Gastroesophageal sphincter (tissue), 4 donors: Measurements from ENCODE around the gene TRIM37. TPM values are rescaled to one million over a fixed set of nuclear protein-coding genes. Genes with fewer than 3 reads are reported as not detected.
"Not testable (repeated sequence)": the region's sequence is repeated elsewhere in the genome, so short reads cannot be mapped to it uniquely, and the experiment has no call there.

ENCODE experiments used
- ATAC-seq: fragments of 150-250 bp; one replicate; pipeline ENCODE4 v1.9.1; 2016; ENCODE audit warnings: mild to moderate bottlenecking, moderate library complexity
- H3K27ac ChIP-seq, 4 donors: fragments of 200-600 bp; sonication (generic) in 3 of 4; 1 replicate in 3 of 4; 2 replicates in 1 of 4; pipeline ENCODE4 v1.5.1; 2016 to 2019
- H3K27me3 ChIP-seq: fragments of 200-600 bp; sonication (generic); one replicate; pipeline ENCODE4 v1.5.1; 2019
- H3K36me3 ChIP-seq, 2 donors: fragments of 200-600 bp; sonication (generic); one replicate each; pipeline ENCODE4 v1.5.1; 2019; ENCODE audit warnings: control low read depth in 1 of 2
- H3K4me1 ChIP-seq, 3 donors: fragments of 200-600 bp; sonication (generic); 1 replicate in 2 of 3; 2 replicates in 1 of 3; pipeline ENCODE4 v1.5.1; 2016 to 2019; ENCODE audit warnings: control low read depth in 2 of 3
- H3K4me3 ChIP-seq, 2 donors: fragments of 200-600 bp; sonication (generic); one replicate each; pipeline ENCODE4 v1.5.1; 2019; ENCODE audit warnings: mild to moderate bottlenecking in 1 of 2, moderate library complexity in 1 of 2
- H3K9me3 ChIP-seq, 3 donors: fragments of 200-600 bp; sonication (generic); one replicate each; pipeline ENCODE4 v1.5.1; 2017 to 2019; ENCODE audit warnings: control low read depth in 2 of 3
- EP300 ChIP-seq: sonication (generic); formaldehyde crosslinking; IDR thresholded peaks from one replicate; pipeline ENCODE4 v1.6.1; 2017; ENCODE audit warnings: antibody characterized with exemption, mild to moderate bottlenecking
- POLR2A ChIP-seq, 2 donors: fragments of 450-650 bp; IDR thresholded peaks; one replicate each; pipeline ENCODE4 v1.6.1; 2017; ENCODE audit warnings: antibody characterized with exemption in 2 of 2, mild to moderate bottlenecking in 2 of 2, moderate library complexity in 1 of 2
- POLR2AphosphoS5 ChIP-seq: sonication (generic); formaldehyde crosslinking; IDR thresholded peaks from one replicate; pipeline ENCODE4 v1.6.1; 2017; ENCODE audit warnings: antibody characterized with exemption
- WGBS, 2 donors: methylation state at CpG; one replicate each; pipeline ENCODE4 v1.1.5; 2018; ENCODE audit warnings: low coverage in 1 of 2; 5-methylcytosine and 5-hydroxymethylcytosine counted together
- total RNA-seq, 4 donors: library from RNA; depleted of rRNA; stranded (reverse); fragments of >200 nt; gene quantifications; one replicate each; pipeline ENCODE4 v1.1.0, GENCODE V29; 2016
- TF ChIP-seq, protein P1 (sequence below), 4 experiments: fragments of 200-600 bp in 2 of 4; fragments of 450-650 bp in 2 of 4; sonication (generic) in 1 of 4; IDR thresholded peaks; one replicate each; pipeline ENCODE4 v1.5.1; 2017 to 2019; ENCODE audit warnings: antibody characterized with exemption in 4 of 4, mild to moderate bottlenecking in 2 of 4, moderate library complexity in 2 of 4

The TRIM37 gene
- total RNA-seq, 4 donors from 2014 or later = 27.6 to 30.7 (median 28.6) TPM

DNA sequence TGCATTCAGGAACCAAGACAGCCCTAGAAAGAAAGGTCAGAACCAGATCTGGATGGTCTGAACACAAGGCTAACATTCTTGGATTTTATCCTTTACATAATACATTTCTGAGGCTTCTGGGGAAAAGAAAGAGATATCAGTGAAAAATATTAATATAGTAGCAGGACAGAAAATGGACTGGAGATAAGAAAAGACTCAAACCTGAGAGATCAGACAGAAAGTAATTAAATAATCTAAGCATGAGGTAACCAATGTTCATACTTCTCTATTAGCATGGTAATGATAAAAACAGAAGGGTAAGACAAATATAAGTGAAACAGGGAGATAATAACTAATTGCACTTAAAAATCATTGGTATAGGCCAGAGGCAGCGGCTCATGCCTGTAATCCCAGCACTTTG is 5.5 kb downstream of the TRIM37 start:
- H3K27ac ChIP-seq = no peak overlapping the region
- TF ChIP-seq POLR2AphosphoS5 (no peak), POLR2A (IDR thresholded peaks at IDR 0.05) (no peak), EP300 (no peak)
- TF ChIP-seq, protein P1, sequence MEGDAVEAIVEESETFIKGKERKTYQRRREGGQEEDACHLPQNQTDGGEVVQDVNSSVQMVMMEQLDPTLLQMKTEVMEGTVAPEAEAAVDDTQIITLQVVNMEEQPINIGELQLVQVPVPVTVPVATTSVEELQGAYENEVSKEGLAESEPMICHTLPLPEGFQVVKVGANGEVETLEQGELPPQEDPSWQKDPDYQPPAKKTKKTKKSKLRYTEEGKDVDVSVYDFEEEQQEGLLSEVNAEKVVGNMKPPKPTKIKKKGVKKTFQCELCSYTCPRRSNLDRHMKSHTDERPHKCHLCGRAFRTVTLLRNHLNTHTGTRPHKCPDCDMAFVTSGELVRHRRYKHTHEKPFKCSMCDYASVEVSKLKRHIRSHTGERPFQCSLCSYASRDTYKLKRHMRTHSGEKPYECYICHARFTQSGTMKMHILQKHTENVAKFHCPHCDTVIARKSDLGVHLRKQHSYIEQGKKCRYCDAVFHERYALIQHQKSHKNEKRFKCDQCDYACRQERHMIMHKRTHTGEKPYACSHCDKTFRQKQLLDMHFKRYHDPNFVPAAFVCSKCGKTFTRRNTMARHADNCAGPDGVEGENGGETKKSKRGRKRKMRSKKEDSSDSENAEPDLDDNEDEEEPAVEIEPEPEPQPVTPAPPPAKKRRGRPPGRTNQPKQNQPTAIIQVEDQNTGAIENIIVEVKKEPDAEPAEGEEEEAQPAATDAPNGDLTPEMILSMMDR (IDR thresholded peaks at IDR 0.05) = no peak
- H3K4me1 ChIP-seq = peaks cover 0 to 22% (median 3%) of the 10 kb centered on the region in 3 donors
- no peaks in the 10 kb centered on the region for H3K27me3 ChIP-seq
- H3K4me3 ChIP-seq = no peak overlapping the region
- ATAC-seq = no peak
- no peaks in the 10 kb centered on the region for H3K9me3 ChIP-seq
- WGBS, 2 donors = 100% methylated on average over 1 of the region's 1 CpG; no CpG with 5 or more reads in 1 of the 2 donors
- H3K36me3 ChIP-seq = peaks cover 0 to 43% of the 10 kb centered on the region in 2 donors

DNA sequence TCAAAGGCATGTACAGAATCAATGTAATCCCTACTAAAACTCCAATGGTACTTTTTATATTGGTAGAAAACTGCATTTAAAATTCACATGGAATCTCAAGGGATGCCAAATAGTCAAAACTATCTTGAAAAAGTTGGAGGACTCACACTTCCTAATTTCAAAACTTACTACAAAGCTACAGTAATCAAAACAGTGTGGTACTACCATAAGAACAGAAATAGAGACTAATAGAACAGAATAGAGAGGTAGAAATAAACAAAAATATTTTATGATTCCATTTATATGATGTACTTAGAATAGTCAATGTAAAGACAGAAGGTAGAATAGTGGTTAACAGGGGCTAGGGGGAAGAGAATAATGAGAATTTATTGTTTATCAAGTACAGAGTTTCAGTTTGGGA is 8.8 kb downstream of the TRIM37 start:
- H3K36me3 ChIP-seq = peaks cover 0 to 33% of the 10 kb centered on the region in 2 donors
- TF ChIP-seq POLR2A (IDR thresholded peaks at IDR 0.05) = no peak
- TF ChIP-seq, protein P1 (IDR thresholded peaks at IDR 0.05) = no peak
- TF ChIP-seq EP300 = no peak
- TF ChIP-seq POLR2AphosphoS5 = no peak
- H3K4me3 ChIP-seq = no peak overlapping the region
- H3K4me1 ChIP-seq = peaks cover 0 to 26% (median 0%) of the 10 kb centered on the region in 3 donors
- H3K9me3 ChIP-seq = no peaks in the 10 kb centered on the region
- no peaks in the 10 kb centered on the region for H3K27me3 ChIP-seq
- ATAC-seq = no peak
- no peak overlapping the region for H3K27ac ChIP-seq

DNA sequence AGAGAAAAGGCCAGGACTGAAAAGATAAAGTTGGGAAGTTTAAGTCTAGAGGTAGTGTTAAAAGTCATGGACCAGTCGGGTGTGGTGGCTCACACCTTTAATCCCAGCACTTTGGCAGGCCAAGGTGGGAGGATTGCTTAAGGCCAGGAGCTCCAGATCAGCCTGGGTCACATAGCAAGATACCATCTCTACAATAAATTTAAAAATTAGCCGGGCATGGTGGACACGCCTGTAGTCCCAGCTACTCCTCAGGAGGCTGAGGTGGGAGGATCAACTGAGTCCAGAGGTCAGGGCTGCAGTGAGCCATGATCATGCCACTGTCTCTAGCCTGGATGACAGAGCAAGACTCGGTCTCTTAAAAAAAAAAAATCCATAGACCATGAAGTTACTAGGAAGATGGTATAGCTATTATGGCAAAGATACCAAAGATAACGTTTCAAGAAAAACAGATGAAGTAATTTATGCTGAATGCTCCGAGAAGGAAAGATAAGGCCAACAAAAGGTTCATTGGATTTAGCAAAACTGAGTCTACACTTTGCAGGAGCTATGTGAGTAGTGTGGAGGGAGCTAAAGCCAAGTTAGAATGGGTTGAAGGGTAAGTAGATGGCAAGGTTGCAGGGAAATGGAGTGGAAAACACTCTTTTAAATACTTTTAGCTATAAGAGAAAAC is 11.7 kb downstream of the TRIM37 start:
- Histone ChIP-seq H3K27me3 (no peaks in the 10 kb centered on the region), H3K27ac (no peak overlapping the region), H3K4me1 (peaks cover 0 to 26% (median 0%) of the 10 kb centered on the region in 3 donors), H3K36me3 (peaks cover 0 to 14% of the 10 kb centered on the region in 2 donors), H3K4me3 (no peak overlapping the region), H3K9me3 (no peaks in the 10 kb centered on the region)
- WGBS, 2 donors = 85 to 91% methylated on average over 5 to 6 of the region's 6 CpGs
- TF ChIP-seq POLR2AphosphoS5 = no peak
- TF ChIP-seq POLR2A (IDR thresholded peaks at IDR 0.05) = no peak
- TF ChIP-seq, protein P1 (IDR thresholded peaks at IDR 0.05) = no peak
- no peak for TF ChIP-seq EP300
- no peak for ATAC-seq

DNA sequence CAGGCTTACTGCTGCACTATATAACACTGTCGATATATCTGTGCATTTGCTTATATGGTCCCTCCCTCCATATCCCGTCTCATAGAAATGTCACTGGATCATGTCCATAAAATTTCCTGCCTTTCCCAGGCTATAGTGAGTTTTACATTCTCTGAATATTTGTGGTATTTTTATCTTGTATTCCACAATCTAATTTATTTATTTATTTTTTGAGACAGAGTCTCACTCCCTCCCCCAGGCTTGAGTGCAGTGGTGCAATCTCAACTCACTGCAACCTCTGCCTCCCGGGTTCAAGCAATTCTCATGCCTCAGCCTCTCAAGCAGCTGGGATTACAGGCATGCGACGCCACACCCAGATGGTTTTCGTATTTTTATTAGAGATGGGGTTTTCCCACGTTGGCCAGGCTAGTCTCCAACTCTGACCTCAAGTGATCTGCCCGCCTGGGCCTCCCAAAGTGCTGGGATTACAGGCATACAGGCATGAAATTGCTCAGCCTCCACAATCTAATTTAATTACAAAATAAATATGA is 12.9 kb downstream of the TRIM37 start:
- H3K4me1 ChIP-seq = peaks cover 0 to 26% (median 0%) of the 10 kb centered on the region in 3 donors
- H3K27ac ChIP-seq = peak overlapping the region in 2 of 4 donors; percentile 20 to 51
- H3K36me3 ChIP-seq = peaks cover 0 to 14% of the 10 kb centered on the region in 2 donors
- TF ChIP-seq POLR2AphosphoS5 (no peak), EP300 (no peak), POLR2A (IDR thresholded peaks at IDR 0.05) (no peak)
- TF ChIP-seq, protein P1 (IDR thresholded peaks at IDR 0.05) = no peak
- no peaks in the 10 kb centered on the region for H3K27me3 ChIP-seq
- H3K9me3 ChIP-seq = no peaks in the 10 kb centered on the region
- peak overlapping the region in 1 of 2 donors; percentile 3 for H3K4me3 ChIP-seq
- ATAC-seq = peak; percentile 60
- WGBS, 2 donors = 14 to 33% methylated on average over 8 of the region's 8 CpGs

DNA sequence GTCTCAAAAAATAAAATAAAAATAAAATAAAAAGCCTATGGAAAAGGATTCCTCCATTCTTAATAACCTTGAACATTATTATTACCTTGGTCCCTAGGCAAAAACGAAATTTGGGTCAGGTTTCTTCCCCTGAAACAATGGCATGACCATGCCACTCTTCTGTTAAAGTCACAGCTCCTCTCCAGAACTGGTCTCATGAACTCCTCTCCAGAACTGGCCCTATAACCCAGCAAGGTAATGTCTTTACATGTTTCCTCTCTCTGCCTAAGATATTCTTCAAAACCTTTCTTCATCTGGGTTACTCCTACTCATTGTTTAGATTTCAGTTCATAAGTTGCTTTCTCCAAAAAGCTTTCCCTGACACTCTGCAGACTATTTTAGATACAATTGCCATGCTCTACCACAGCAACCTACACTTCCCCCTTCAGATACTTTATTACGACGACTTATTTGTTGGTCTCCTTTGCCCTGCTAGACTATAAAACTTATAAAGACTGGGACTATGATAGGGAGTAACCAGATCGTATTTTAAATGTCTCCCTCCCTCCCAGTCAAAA is 13.5 kb downstream of the TRIM37 start:
- H3K27ac ChIP-seq = peak overlapping the region in 2 of 4 donors; percentile 20 to 51
- H3K4me3 ChIP-seq = no peak overlapping the region
- WGBS, 2 donors = 23 to 32% methylated on average over 4 of the region's 4 CpGs
- H3K4me1 ChIP-seq = peaks cover 0 to 26% (median 0%) of the 10 kb centered on the region in 3 donors
- H3K36me3 ChIP-seq = peaks cover 0 to 18% of the 10 kb centered on the region in 2 donors
- H3K27me3 ChIP-seq = no peaks in the 10 kb centered on the region
- TF ChIP-seq POLR2A (IDR thresholded peaks at IDR 0.05) = no peak
- H3K9me3 ChIP-seq = no peaks in the 10 kb centered on the region
- ATAC-seq = peak; percentile 10

DNA sequence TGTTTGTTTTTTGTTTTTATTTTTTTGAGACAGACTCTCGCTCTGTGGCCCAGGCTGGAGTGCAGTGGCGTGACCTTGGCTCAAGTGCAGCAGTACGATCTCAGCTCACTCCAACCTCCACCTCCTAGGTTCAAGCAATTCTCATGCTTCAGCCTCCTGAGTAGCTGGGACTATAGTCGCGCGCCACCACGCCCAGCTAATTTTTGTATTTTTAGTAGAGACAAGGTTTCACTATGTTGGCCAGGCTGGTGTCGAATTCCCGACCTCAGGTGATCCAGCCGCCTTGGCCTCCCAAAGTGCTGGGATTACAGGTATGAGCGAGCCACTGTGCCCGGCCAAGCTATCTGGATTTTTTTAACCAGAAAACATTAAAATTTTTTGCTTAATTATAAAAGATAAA is 16.1 kb downstream of the TRIM37 start:
- Histone ChIP-seq H3K4me1 (peaks cover 0 to 26% (median 0%) of the 10 kb centered on the region in 3 donors), H3K36me3 (peaks cover 0 to 34% of the 10 kb centered on the region in 2 donors)
- not testable (repeated sequence) for ATAC-seq, H3K4me3 ChIP-seq, H3K9me3 ChIP-seq, H3K27ac ChIP-seq, H3K27me3 ChIP-seq
- WGBS, 2 donors = 90 to 97% methylated on average over 9 to 12 of the region's 12 CpGs
